Measurements from ENCODE around the gene ENKUR. TPM values are rescaled to one million over a fixed set of nuclear protein-coding genes. Genes with fewer than 3 reads are reported as not detected.

Gene ENKUR
- total RNA-seq, 1 experiment from 2014 or later: 0.13 TPM

GRCh38 chr10:24979685-24980084, 36.3 kb downstream of the ENKUR start:
- Histone ChIP-seq H3K4me1 (ENCODE audit: control insufficient read depth, insufficient read depth, low read length) (no peaks in the 10 kb centered on the region), H3K9me3 (ENCODE audit: control insufficient read depth, insufficient read depth, low read depth, low read length) (no peaks in the 10 kb centered on the region), H3K27me3 (ENCODE audit: control insufficient read depth, insufficient read depth, low read length) (no peaks in the 10 kb centered on the region), H3K27ac (ENCODE audit: low read length) (no peak overlapping the region), H3K4me3 (ENCODE audit: low read depth in 2 of 2, low read length in 2 of 2) (no peak overlapping the region), H3K36me3 (ENCODE audit: control insufficient read depth, insufficient read depth, low read length) (no peaks in the 10 kb centered on the region)
- in situ Hi-C loops (cut with HindIII; ENCODE audit: low pct_unique_long_range_greater_than_20kb, low sequenced_read_pairs) (no loop called here), intact Hi-C loops (cut with micrococcal nuclease; ENCODE audit: unreplicated experiment) (no loop called here)
- ATAC-seq (no peak), DNase-seq (ENCODE audit: low read depth, low spot score) (no peak)
- TF ChIP-seq SIN3A (IDR thresholded peaks at IDR 0.05; ENCODE audit: borderline replicate concordance, insufficient read depth, low read depth, low read length) (no peak), POLR2AphosphoS5 (IDR thresholded peaks at IDR 0.05; ENCODE audit: low read depth, low read length) (no peak), CTCF (IDR thresholded peaks at IDR 0.05) (no peak), TCF7L2 (IDR thresholded peaks at IDR 0.05; ENCODE audit: low read depth, low read length) (no peak)
- TF ChIP-seq, protein P1, sequence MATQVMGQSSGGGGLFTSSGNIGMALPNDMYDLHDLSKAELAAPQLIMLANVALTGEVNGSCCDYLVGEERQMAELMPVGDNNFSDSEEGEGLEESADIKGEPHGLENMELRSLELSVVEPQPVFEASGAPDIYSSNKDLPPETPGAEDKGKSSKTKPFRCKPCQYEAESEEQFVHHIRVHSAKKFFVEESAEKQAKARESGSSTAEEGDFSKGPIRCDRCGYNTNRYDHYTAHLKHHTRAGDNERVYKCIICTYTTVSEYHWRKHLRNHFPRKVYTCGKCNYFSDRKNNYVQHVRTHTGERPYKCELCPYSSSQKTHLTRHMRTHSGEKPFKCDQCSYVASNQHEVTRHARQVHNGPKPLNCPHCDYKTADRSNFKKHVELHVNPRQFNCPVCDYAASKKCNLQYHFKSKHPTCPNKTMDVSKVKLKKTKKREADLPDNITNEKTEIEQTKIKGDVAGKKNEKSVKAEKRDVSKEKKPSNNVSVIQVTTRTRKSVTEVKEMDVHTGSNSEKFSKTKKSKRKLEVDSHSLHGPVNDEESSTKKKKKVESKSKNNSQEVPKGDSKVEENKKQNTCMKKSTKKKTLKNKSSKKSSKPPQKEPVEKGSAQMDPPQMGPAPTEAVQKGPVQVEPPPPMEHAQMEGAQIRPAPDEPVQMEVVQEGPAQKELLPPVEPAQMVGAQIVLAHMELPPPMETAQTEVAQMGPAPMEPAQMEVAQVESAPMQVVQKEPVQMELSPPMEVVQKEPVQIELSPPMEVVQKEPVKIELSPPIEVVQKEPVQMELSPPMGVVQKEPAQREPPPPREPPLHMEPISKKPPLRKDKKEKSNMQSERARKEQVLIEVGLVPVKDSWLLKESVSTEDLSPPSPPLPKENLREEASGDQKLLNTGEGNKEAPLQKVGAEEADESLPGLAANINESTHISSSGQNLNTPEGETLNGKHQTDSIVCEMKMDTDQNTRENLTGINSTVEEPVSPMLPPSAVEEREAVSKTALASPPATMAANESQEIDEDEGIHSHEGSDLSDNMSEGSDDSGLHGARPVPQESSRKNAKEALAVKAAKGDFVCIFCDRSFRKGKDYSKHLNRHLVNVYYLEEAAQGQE (IDR thresholded peaks at IDR 0.05; ENCODE audit: insufficient read depth in 1 of 2, low read depth in 2 of 2, low read length in 1 of 2): no peak
- BruUV-seq (replicated peaks): no TSS peak
- CTCF ChIA-PET: no interaction called here
- POLR2A ChIA-PET: no interaction called here

- Histone ChIP-seq H3K27me3 (ENCODE audit: control insufficient read depth, insufficient read depth, low read length) (no peaks in the 10 kb centered on the region), H3K4me1 (ENCODE audit: control insufficient read depth, insufficient read depth, low read length) (no peaks in the 10 kb centered on the region), H3K36me3 (ENCODE audit: control insufficient read depth, insufficient read depth, low read length) (no peaks in the 10 kb centered on the region), H3K9me3 (ENCODE audit: control insufficient read depth, insufficient read depth, low read depth, low read length) (no peaks in the 10 kb centered on the region), H3K4me3 (ENCODE audit: low read depth in 2 of 2, low read length in 2 of 2) (no peak overlapping the region), H3K27ac (ENCODE audit: low read length) (no peak overlapping the region)
- ChIA-PET CTCF (interaction anchor here (0.6 kb wide), 1 partner anchor 22 kb away, joined by 3 read pairs; no protein-coding TSS in a partner anchor), POLR2A (no interaction called here)
- in situ Hi-C loops (cut with HindIII; ENCODE audit: low pct_unique_long_range_greater_than_20kb, low sequenced_read_pairs): no loop called here
- ATAC-seq (no peak), DNase-seq (ENCODE audit: low read depth, low spot score) (no peak)
- BruUV-seq (replicated peaks): no TSS peak
- intact Hi-C loops (cut with micrococcal nuclease; ENCODE audit: unreplicated experiment): no loop called here
- no peak for TF ChIP-seq SIN3A (IDR thresholded peaks at IDR 0.05; ENCODE audit: borderline replicate concordance, insufficient read depth, low read depth, low read length)
- TF ChIP-seq CTCF (IDR thresholded peaks at IDR 0.05): no peak
- no peak for TF ChIP-seq POLR2AphosphoS5 (IDR thresholded peaks at IDR 0.05; ENCODE audit: low read depth, low read length)
- no peak for TF ChIP-seq TCF7L2 (IDR thresholded peaks at IDR 0.05; ENCODE audit: low read depth, low read length)
- TF ChIP-seq, protein P1 (IDR thresholded peaks at IDR 0.05; ENCODE audit: insufficient read depth in 1 of 2, low read depth in 2 of 2, low read length in 1 of 2): no peak
Measured at GRCh38 chr10:24974976-24975375, 41.0 kb downstream of the ENKUR start.
